Nephron (organoid): ENCODE data around the gene PRDX3.
"Not testable (repeated sequence)": the region's sequence is repeated elsewhere in the genome, so short reads cannot be mapped to it uniquely, and the experiment has no call there.

Experiments used
- H3K27ac Mint-ChIP-seq, 3 experiments: 2 replicates each; pipeline ENCODE4 v1.8.0; 2020; ENCODE audit warnings: mixed read lengths in 3 of 3, mild to moderate bottlenecking in 2 of 3, moderate library complexity in 1 of 3
- H3K27me3 Mint-ChIP-seq: 2 replicates; pipeline ENCODE4 v1.8.0; 2021; ENCODE audit warnings: low read depth, mild to moderate bottlenecking, moderate library complexity, mixed read lengths
- H3K36me3 Mint-ChIP-seq: 2 replicates; pipeline ENCODE4 v1.8.0; 2020; ENCODE audit warnings: low read depth, mixed read lengths
- H3K4me1 Mint-ChIP-seq: 2 replicates; pipeline ENCODE4 v1.8.0; 2020; ENCODE audit warnings: mixed read lengths
- H3K4me3 Mint-ChIP-seq, 3 experiments: 2 replicates each; pipeline ENCODE4 v1.8.0; 2020; ENCODE audit warnings: mild to moderate bottlenecking in 3 of 3, mixed read lengths in 3 of 3, moderate library complexity in 2 of 3
- H3K9me3 Mint-ChIP-seq: 2 replicates; pipeline ENCODE4 v1.8.0; 2020; ENCODE audit warnings: mixed read lengths
- TF ChIP-seq, protein P1 (sequence below), 3 experiments: fragments of 200-600 bp; sonication (generic); IDR thresholded peaks; one replicate each; pipeline ENCODE4 v1.5.0; 2021; ENCODE audit warnings: antibody characterized with exemption in 3 of 3; ENCODE audit not compliant: unreplicated experiment in 3 of 3

The PRDX3 gene

DNA sequence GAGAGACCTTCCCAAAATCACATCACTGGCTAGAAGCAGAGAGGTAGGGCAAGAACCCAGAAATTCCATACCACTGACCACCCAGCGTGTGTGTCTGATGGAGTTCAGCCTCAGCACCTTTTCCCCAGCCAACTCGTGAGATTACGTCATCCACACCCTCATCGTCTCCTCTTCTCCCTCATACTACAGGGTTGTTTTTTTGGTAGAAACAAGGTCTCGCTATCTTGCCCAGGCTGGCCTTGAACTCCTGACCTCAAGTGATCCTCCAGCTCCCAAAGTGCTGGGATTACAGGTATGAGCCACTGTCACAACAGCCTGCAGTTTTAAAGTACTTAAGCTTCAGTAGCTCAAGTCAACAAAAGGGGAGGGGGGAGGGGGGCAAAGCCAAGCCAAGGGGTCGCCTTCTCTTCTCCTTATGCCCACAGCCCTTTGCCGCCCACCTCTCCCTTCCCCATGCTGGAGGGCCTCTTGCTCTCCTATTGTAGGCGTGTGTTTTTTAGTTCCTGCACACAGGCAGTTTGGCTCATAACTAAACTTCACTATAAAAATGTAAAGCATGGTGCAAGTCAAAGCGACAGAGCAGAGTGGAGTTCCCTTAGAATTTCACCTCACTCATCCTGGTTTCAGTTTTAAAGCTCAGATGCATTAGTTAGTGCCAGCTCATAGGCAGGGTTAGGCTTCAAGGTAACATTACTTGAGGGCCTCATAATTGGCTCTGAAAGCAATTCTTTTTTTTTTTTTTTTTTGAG is 5.2 kb upstream of the PRDX3 start:
- Mint-ChIP-seq H3K9me3 (peaks cover 4% of the 10 kb centered on the region), H3K36me3 (peaks cover 5% of the 10 kb centered on the region), H3K4me3 (peak overlapping the region in 1 of 3 experiments; percentile 37)

DNA sequence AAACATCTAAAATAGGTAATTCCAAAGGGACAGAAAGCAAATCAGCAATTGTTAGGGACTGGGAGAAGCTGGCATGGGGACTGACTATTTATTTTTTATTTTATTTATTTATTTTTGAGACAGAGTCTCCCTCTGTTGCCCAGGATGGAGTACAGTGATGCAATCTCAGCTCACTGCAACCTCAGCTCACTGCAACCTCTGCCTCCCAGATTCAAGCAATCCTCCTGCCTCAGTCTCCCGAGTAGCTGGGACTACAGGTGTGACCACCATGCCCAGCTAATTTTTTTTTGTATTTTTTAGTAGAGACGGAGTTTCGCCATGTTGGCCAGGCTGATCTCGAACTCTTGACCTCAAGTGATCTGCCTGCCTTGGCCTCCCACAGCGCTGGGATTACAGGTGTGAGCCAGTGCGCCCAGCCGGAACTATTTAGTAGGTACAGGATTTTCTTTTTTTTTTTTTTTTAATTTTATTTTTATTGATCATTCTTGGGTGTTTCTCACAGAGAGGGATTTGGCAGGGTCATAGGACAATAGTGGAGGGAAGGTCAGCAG is 2.3 kb upstream of the PRDX3 start:
- H3K4me3 Mint-ChIP-seq, H3K27me3 Mint-ChIP-seq, H3K9me3 Mint-ChIP-seq, H3K4me1 Mint-ChIP-seq, H3K27ac Mint-ChIP-seq: not testable (repeated sequence)
- peaks cover 13% of the 10 kb centered on the region for H3K36me3 Mint-ChIP-seq

More for the DNA sequence above, 5.2 kb upstream of the PRDX3 start:
- no peak overlapping the region for H3K27ac Mint-ChIP-seq
- no peaks in the 10 kb centered on the region for H3K4me1 Mint-ChIP-seq
- H3K27me3 Mint-ChIP-seq, result no peaks in the 10 kb centered on the region
- TF ChIP-seq, protein P1, sequence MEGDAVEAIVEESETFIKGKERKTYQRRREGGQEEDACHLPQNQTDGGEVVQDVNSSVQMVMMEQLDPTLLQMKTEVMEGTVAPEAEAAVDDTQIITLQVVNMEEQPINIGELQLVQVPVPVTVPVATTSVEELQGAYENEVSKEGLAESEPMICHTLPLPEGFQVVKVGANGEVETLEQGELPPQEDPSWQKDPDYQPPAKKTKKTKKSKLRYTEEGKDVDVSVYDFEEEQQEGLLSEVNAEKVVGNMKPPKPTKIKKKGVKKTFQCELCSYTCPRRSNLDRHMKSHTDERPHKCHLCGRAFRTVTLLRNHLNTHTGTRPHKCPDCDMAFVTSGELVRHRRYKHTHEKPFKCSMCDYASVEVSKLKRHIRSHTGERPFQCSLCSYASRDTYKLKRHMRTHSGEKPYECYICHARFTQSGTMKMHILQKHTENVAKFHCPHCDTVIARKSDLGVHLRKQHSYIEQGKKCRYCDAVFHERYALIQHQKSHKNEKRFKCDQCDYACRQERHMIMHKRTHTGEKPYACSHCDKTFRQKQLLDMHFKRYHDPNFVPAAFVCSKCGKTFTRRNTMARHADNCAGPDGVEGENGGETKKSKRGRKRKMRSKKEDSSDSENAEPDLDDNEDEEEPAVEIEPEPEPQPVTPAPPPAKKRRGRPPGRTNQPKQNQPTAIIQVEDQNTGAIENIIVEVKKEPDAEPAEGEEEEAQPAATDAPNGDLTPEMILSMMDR (IDR thresholded peaks at IDR 0.05; ENCODE audit: unreplicated experiment in 3 of 3), result no peak

DNA sequence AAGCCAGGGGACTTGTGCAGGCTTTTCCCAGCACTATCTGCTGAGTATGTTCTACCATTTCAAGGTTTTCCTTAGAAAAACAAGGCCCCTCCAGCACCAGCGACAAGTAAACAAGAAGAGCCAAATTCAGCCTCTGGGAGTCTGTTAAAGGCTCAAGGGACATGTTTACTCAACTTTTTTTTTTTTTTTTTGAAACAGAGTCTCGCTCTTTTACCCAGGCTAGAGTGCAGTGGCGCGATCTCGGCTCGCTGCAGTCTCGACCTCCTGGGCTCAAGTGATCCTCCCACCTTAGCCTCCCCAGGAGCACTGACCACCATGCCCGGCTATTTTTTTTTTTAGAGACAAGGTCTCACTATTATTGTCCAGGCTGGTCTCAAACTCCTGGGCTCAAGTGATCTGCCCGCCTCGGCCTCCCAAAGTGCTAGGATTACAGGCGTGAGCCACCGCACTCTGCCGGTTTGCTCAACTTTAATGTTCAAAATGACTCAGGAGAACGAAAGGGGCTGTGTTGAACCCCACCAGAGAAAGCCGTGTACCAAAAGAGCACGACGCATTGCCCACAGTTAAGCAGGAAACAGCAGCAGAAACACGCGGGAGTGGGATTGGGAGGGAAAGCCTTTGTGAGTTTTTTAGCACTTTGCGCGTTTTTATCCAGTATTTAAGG is 772 bp downstream of the PRDX3 start:
- Mint-ChIP-seq H3K27ac (peak overlapping the region; percentile 93 to 96 (median 95)), H3K4me1 (peaks cover 11% of the 10 kb centered on the region), H3K36me3 (peaks cover 19% of the 10 kb centered on the region), H3K9me3 (no peaks in the 10 kb centered on the region), H3K4me3 (peak overlapping the region; percentile 99), H3K27me3 (no peaks in the 10 kb centered on the region)
- TF ChIP-seq, protein P1 (IDR thresholded peaks at IDR 0.05; ENCODE audit: unreplicated experiment in 3 of 3), result no peak

DNA sequence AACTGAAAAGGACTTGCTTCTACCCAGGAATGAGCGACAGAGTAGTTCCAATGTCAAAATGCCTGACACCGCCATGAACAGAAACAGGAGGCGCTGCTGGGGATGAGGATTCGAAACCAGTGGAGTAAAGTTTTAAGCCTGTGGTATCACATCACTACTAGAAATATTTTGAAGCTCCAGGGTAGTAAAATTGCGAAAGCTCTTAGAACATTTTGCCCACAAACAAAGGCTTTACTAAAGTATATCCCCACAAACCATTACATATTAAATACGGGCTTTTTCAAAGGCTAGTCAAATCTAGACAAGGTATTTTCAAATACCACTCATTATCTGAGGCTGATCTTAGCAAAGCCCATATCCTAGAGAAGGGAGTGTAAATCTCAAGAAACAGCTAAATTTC is 2.4 kb downstream of the PRDX3 start:
- Mint-ChIP-seq H3K4me3 (peak overlapping the region; percentile 63 to 80 (median 77)), H3K9me3 (no peaks in the 10 kb centered on the region), H3K27me3 (no peaks in the 10 kb centered on the region), H3K4me1 (peaks cover 11% of the 10 kb centered on the region), H3K27ac (peak overlapping the region in 1 of 3 experiments; percentile 30), H3K36me3 (peaks cover 34% of the 10 kb centered on the region)
- TF ChIP-seq, protein P1 (IDR thresholded peaks at IDR 0.05; ENCODE audit: unreplicated experiment in 3 of 3), result no peak

DNA sequence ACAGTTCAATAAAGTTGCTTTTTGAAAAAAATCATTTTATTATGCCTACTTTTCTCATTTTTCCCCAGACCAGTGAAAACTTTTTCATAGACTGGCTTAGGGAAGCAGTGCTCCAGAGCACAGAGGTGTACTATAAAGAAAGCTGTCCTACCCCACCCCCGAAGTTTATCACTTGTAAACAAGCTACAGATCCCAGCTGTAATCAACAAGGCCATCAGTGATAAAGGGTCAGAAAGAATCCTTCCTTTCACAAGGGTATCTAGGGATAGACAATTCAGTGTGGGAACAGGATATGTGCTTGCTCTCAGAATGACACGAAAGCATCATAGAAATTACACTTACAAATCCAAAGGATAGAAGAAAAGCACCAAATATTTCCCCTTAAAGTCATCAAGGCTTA is 4.5 kb downstream of the PRDX3 start:
- no peaks in the 10 kb centered on the region for H3K9me3 Mint-ChIP-seq
- no peak overlapping the region for H3K27ac Mint-ChIP-seq
- no peak overlapping the region for H3K4me3 Mint-ChIP-seq
- TF ChIP-seq, protein P1 (IDR thresholded peaks at IDR 0.05; ENCODE audit: unreplicated experiment in 3 of 3), result no peak
- H3K4me1 Mint-ChIP-seq, result peaks cover 11% of the 10 kb centered on the region
- H3K27me3 Mint-ChIP-seq, result peaks cover 3% of the 10 kb centered on the region
- H3K36me3 Mint-ChIP-seq, result peaks cover 49% of the 10 kb centered on the region

DNA sequence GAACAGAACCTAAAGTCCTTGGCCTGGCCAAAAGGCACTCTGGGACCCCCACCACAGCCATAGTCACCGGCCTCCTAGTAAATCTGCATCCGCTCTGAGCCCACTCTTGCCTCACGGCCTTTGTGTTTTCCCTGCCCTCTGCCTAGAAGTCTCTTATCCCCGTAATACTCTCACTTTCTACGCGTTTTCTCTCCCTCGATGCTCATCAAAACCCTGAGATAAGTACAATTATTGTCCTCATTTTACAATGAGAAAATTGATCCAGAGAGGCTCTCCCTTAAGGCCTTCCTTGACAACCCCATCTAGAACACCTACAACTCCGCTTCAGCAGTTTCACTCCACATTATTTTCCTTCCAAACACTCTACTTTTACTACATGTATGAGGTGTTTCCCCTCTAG is 11.6 kb downstream of the PRDX3 start:
- Mint-ChIP-seq H3K27me3 (peaks cover 3% of the 10 kb centered on the region), H3K27ac (peak overlapping the region; percentile 11 to 68 (median 13)), H3K4me1 (peaks cover 14% of the 10 kb centered on the region), H3K36me3 (peaks cover 39% of the 10 kb centered on the region), H3K4me3 (peak overlapping the region; percentile 89 to 96 (median 92)), H3K9me3 (no peaks in the 10 kb centered on the region)
- TF ChIP-seq, protein P1 (IDR thresholded peaks at IDR 0.05; ENCODE audit: unreplicated experiment in 3 of 3), result no peak
